NCI-H2107 (cell line): ENCODE measurements around the gene SIPA1L3.
A peak's percentile ranks its signal among the peaks of the same experiment; 100 is the strongest.
"Not testable (repeated sequence)": the region's sequence is repeated elsewhere in the genome, so short reads cannot be mapped to it uniquely, and the experiment has no call there.

Experiments
- DNase-seq: peaks from one replicate; lab custom pipeline; 2025; lab: John Stamatoyannopoulos, UW

SIPA1L3 gene

DNA sequence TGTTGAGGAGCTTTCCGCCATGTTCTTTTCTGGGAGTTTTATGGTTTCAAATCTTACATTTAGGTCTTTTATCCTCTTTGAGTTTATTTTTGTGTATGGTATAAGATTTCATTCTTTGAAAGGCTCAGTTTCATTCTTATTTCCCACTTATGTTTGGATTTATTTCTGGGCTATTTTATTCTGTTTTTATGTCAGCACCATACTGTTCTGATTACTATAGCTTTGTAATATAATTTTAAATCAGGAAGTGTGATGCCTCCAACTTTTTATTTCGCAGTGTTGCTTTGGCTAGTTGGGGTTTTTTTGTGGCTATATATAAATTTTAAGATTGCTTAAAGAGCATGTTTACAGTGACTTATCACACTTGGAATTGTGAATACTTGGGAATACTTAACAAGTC, 135.1 kb downstream of the SIPA1L3 start:
- no peak for DNase-seq

- no peak for DNase-seq
These were observed 136.7 kb downstream of the SIPA1L3 start for GRCh38 chr19:38043649-38044144.

- no peak for DNase-seq
These were observed 137.5 kb downstream of the SIPA1L3 start for GRCh38 chr19:38044267-38045111.

DNA sequence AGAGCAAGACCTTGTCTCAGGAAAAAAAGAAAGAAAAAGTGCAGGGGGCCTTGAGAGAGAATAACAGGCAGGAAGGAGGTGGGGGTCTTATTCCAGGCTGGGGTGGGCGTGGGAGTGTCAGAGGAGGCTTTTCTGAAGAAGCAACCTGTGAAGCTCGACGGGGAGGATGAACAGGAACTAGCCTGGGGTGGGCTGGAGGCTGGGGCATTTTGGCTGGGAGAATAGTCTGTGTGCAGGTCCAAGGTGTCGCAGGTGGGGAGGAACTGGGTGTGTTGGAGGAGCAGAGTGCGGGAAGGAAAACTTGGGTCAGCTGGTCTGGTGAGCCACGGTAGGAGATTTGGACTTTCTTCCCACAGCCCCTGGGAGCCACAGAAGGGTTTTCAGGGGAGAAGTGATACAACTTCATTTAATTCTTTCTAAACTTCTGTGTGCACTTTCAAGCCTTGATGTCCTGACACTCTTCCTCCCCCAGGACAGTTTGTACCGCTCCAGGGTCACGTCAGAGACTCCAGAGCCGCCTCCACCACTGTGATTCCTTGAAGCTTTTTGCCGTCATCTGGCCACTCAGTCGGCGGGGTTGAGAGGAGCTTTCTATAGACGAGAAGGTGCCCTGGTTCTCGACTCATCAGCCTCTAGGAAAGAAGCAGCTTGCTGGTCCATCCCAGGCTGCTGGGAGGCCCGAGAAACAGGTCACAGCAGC, 138.7 kb downstream of the SIPA1L3 start:
- no peak for DNase-seq

- DNase-seq = no peak
These were observed 139.4 kb downstream of the SIPA1L3 start for GRCh38 chr19:38046254-38047048.

DNA sequence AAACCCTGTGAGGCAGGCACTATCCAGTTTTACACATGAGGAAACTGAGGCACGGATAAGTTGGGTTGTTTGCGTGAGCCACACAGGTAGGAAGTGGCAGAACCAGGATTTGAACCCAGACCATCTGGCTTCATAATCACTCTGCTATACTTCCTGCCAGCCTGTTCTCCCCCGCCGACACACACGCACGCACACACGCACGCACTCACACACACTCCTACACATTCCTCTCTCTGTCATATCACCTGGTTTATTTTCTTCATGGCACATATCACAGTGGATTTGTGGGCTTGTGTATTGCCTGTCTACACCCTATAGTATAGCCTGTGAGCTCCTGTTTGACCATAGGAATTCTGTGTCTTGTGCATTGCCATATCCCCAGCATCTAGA, 140.0 kb downstream of the SIPA1L3 start:
- DNase-seq = no peak

- DNase-seq = no peak
These were observed 140.6 kb downstream of the SIPA1L3 start for GRCh38 chr19:38047641-38048040.

- no peak for DNase-seq
These were observed 142.2 kb downstream of the SIPA1L3 start for GRCh38 chr19:38049105-38049649.

DNA sequence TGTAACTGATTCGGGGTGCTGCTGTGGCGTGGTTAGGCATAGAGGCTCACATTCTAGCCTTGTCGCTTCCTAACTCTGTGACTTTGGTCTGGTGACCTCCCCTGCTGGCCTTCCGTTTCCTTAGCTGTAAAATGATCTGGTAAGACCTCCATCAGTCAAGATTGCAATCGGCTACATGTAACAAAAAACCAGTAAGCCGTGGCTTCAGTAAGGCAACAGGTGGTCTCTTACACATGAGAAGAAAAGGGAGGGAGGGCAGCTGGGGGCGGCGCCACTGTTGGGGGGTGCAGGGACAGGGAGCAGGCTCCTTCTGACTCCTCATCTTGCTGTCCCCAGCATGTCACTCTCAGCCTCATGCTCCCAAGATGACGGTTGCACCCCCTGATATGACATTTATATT, 148.0 kb downstream of the SIPA1L3 start:
- DNase-seq = no peak

- no peak for DNase-seq
These were observed 148.9 kb downstream of the SIPA1L3 start for GRCh38 chr19:38055655-38056521.

GRCh38 chr19:38056646-38057045, 149.6 kb downstream of the SIPA1L3 start:
- no peak for DNase-seq

- DNase-seq = peak; percentile 60
These were observed 151.1 kb downstream of the SIPA1L3 start for GRCh38 chr19:38057959-38058690.

DNA sequence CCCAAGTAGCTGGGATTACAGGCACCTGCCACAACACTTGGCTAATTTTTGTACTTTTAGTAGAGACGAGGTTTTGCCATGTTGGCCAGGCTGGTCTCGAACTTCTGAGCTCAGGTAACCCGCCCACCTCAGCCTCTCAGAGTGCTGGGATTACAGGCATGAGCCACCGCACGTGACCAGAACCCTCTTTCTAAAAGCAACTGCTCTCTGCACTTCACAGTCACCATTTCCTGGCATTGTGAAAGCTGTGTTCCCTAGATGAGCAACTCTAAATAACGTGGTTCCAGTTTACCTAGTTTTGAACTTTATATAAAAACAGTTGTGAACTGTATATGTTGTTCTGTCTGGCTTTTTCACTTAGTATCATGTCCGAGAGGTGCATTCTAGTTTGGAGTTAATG, 152.9 kb downstream of the SIPA1L3 start:
- DNase-seq = no peak

- no peak for DNase-seq
These were observed 153.3 kb downstream of the SIPA1L3 start for GRCh38 chr19:38060331-38060730.

DNA sequence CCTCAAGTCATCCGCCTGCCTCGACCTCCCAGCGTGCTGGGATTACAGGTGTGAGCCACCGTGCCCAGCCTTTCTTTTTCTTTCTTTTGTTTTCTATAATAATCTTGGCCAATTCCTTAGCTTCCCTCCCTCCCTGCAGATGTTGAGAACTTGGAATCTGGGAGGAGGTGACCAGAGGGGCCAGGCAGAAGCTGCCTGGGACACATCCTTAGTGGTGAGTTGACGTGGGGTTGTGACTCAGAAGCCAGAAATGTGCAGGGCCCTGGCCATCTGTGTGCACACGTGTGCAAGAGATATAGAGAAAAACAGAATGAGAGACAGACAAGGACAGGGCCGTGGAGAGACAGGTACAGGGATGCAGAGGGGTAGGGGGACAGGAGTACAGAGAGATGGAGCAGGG, 154.3 kb downstream of the SIPA1L3 start:
- no peak for DNase-seq

DNA sequence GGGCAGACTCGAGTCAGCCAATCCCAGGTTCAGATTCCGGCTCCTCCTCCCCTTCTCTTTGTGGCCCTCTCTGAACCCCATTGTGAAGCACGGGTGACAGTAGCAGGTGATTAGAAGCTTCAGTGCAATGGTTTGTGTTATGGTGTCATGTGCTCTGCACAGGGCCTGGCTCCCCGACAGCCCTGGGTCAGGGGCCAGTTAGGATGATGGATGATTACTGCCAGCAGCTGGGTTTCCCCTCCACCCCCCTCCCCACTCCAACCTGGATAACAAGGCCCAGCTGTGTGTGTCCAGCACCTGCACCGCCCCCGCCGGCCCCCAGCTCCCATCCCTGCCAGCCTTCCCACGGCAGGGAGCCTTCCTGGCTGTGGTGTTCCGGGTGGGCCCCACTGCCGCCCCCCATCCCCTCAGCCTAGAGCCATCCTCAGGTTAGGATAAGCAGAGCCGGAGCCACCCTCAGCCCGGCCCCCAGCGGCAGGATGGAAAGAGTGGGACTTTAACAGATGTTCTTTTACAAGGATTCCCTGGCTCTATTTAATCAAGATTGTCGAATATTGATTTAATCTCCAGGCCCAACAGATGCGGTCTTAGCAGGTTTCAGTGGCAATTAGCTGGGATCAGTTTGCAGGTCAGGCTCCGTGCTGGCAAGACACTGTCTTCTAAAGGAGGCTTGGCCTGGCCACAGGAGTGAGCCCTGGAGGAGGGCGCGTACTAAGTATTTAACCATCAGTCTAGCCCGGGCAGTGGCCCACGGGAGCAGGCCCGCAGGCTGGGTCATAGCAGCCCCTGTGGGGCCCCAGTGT, 156.2 kb downstream of the SIPA1L3 start:
- DNase-seq = no peak

GRCh38 chr19:38063928-38064327, 156.9 kb downstream of the SIPA1L3 start:
- DNase-seq = no peak

- DNase-seq = no peak
These were observed 157.8 kb downstream of the SIPA1L3 start for GRCh38 chr19:38064661-38065425.

DNA sequence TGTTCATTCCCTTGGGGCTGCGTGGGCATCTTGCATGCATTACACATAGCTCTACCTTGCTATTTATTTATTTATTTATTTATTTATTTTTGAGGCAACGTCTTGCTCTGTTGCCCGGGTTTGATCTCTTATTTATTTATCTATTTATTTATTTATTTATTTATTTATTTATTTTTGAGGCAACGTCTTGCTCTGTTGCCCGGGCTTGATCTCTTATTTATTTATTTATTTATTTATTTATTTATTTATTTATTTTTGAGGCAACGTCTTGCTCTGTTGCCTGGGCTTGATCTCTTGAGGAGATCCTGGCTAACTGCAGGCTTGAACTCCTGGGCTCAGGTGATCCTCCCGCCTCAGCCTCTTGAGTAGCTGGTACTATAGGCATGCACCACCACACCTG, 158.8 kb downstream of the SIPA1L3 start:
- not testable (repeated sequence) for DNase-seq
